SK-N-SH treated with all-trans-retinoic acid at 6 μM for 48 hours (cell line): ENCODE results near the gene RTRAF.

Experiments used
- ATAC-seq: fragments of 200-7000 bp; cut with Tn5 transposase; 3 replicates; pipeline ENCODE4 v1.9.1; 2020; ENCODE audit warnings: mild to moderate bottlenecking, moderate library complexity
- ARNTL ChIP-seq: fragments of 450-650 bp; formaldehyde crosslinking; IDR thresholded peaks from 2 replicates; pipeline ENCODE4 v1.5.0; 2020; ENCODE audit warnings: low read depth, mild to moderate bottlenecking, moderate library complexity, borderline replicate concordance
- BACH2 ChIP-seq: fragments of 250-450 bp; sonication (Bioruptor Pico); IDR thresholded peaks from 2 replicates; pipeline ENCODE4 v1.9.0; 2021; ENCODE audit warnings: mild to moderate bottlenecking, borderline replicate concordance
- CREB5 ChIP-seq: fragments of 250-450 bp; sonication (Bioruptor Pico); IDR thresholded peaks from 2 replicates; pipeline ENCODE4 v1.5.1; 2020; ENCODE audit warnings: low read depth, mild to moderate bottlenecking, moderate library complexity
- CSRNP3 ChIP-seq: fragments of 250-450 bp; sonication (Bioruptor Pico); IDR thresholded peaks from 2 replicates; pipeline ENCODE4 v1.5.1; 2021; ENCODE audit warnings: mild to moderate bottlenecking, moderate library complexity
- ESRRG ChIP-seq: fragments of 250-450 bp; sonication (Bioruptor Pico); IDR thresholded peaks from 2 replicates; pipeline ENCODE4 v1.6.1; 2021; ENCODE audit warnings: mild to moderate bottlenecking
- GLIS3 ChIP-seq: fragments of 250-450 bp; sonication (Bioruptor Pico); IDR thresholded peaks from 2 replicates; pipeline ENCODE4 v1.5.0; 2020; ENCODE audit warnings: mild to moderate bottlenecking, moderate library complexity
- ISL1 ChIP-seq: fragments of 250-450 bp; sonication (Bioruptor Pico); IDR thresholded peaks from 2 replicates; pipeline ENCODE4 v2.1.2; 2022; ENCODE audit warnings: mild to moderate bottlenecking, moderate library complexity
- OSR1 ChIP-seq: fragments of 250-450 bp; sonication (Bioruptor Pico); IDR thresholded peaks from 2 replicates; pipeline ENCODE4 v1.8.0; 2022; ENCODE audit warnings: moderate library complexity, mild to moderate bottlenecking, inconsistent platforms
- PATZ1 ChIP-seq: fragments of 250-450 bp; sonication (Bioruptor Pico); IDR thresholded peaks from 2 replicates; pipeline ENCODE4 v1.8.0; 2020; ENCODE audit warnings: mild to moderate bottlenecking, moderate library complexity, borderline replicate concordance
- POU6F1 ChIP-seq: fragments of 250-450 bp; sonication (Bioruptor Pico); IDR thresholded peaks from 2 replicates; pipeline ENCODE4 v1.8.0; 2021; ENCODE audit warnings: low read depth, mild to moderate bottlenecking, moderate library complexity, borderline replicate concordance
- PPARA ChIP-seq: fragments of 250-450 bp; sonication (Bioruptor Pico); IDR thresholded peaks from 2 replicates; pipeline ENCODE4 v1.5.0; 2020; ENCODE audit warnings: mild to moderate bottlenecking, borderline replicate concordance
- RARB ChIP-seq: fragments of 250-450 bp; sonication (Bioruptor Pico); IDR thresholded peaks from 2 replicates; pipeline ENCODE4 v1.8.0; 2021; ENCODE audit warnings: mild to moderate bottlenecking, moderate library complexity
- SNAI2 ChIP-seq: fragments of 250-450 bp; sonication (Bioruptor Pico); IDR thresholded peaks from 2 replicates; pipeline ENCODE4 v1.5.0; 2020; ENCODE audit warnings: mild to moderate bottlenecking, moderate library complexity
- TCF4 ChIP-seq: fragments of 250-450 bp; sonication (Bioruptor Pico); IDR thresholded peaks from 2 replicates; pipeline ENCODE4 v1.8.0; 2021; ENCODE audit warnings: mild to moderate bottlenecking, moderate library complexity, borderline replicate concordance
- TOX ChIP-seq: fragments of 250-450 bp; sonication (Bioruptor Pico); IDR thresholded peaks from 2 replicates; pipeline ENCODE4 v1.8.0; 2021; ENCODE audit warnings: mild to moderate bottlenecking, moderate library complexity, borderline replicate concordance
- TSHZ2 ChIP-seq: fragments of 250-450 bp; sonication (Bioruptor Pico); IDR thresholded peaks from 2 replicates; pipeline ENCODE4 v1.5.0; 2020; ENCODE audit warnings: mild to moderate bottlenecking, moderate library complexity
- ZC3H10 ChIP-seq: fragments of 250-450 bp; sonication (Bioruptor Pico); IDR thresholded peaks from 2 replicates; pipeline ENCODE4 v1.5.1; 2021; ENCODE audit warnings: mild to moderate bottlenecking, moderate library complexity
- ZFP3 ChIP-seq: fragments of 250-450 bp; sonication (Bioruptor Pico); IDR thresholded peaks from 2 replicates; pipeline ENCODE4 v1.5.0; 2020; ENCODE audit warnings: mild to moderate bottlenecking, moderate library complexity
- ZFP30 ChIP-seq: fragments of 450-650 bp; formaldehyde crosslinking; IDR thresholded peaks from 2 replicates; pipeline ENCODE4 v1.5.0; 2022; ENCODE audit warnings: mild to moderate bottlenecking, moderate library complexity
- ZNF565 ChIP-seq: fragments of 450-650 bp; formaldehyde crosslinking; conservative IDR thresholded peaks from 2 replicates; pipeline ENCODE4 v1.5.0; 2020; ENCODE audit warnings: low read depth, mild to moderate bottlenecking, moderate library complexity
- ZNF70 ChIP-seq: fragments of 450-650 bp; formaldehyde crosslinking; IDR thresholded peaks from 2 replicates; pipeline ENCODE4 v1.5.0; 2020; ENCODE audit warnings: mild to moderate bottlenecking, moderate library complexity
- ZNF8 ChIP-seq: fragments of 450-650 bp; formaldehyde crosslinking; IDR thresholded peaks from 2 replicates; pipeline ENCODE4 v1.5.0; 2020; ENCODE audit warnings: mild to moderate bottlenecking, moderate library complexity

The RTRAF gene

GRCh38 chr14:52026017-52026660 lies 36.8 kb downstream of the RTRAF start:
- ATAC-seq, result no peak

GRCh38 chr14:52026901-52027300 lies 37.6 kb downstream of the RTRAF start:
- no peak for ATAC-seq
- no peak for TF ChIP-seq ZNF70
- no peak for TF ChIP-seq RARB (CRISPR knock-in tag)
- TF ChIP-seq CSRNP3 (CRISPR knock-in tag), result no peak
- TF ChIP-seq TCF4, result no peak
- TF ChIP-seq POU6F1 (CRISPR knock-in tag), result no peak
- no peak for TF ChIP-seq ZFP30 (CRISPR knock-in tag)
- no peak for TF ChIP-seq OSR1 (CRISPR knock-in tag)
- TF ChIP-seq PATZ1, result no peak

More at GRCh38 chr14:52026017-52026660, 36.8 kb downstream of the RTRAF start:
- TF ChIP-seq ZNF70 (no peak), ZC3H10 (CRISPR knock-in tag) (no peak), ZFP30 (CRISPR knock-in tag) (no peak), TOX (CRISPR knock-in tag) (no peak), BACH2 (CRISPR knock-in tag) (no peak), TCF4 (no peak), OSR1 (CRISPR knock-in tag) (no peak), GLIS3 (no peak), TSHZ2 (CRISPR knock-in tag) (no peak), ISL1 (CRISPR knock-in tag) (no peak), ZFP3 (no peak), ZNF565 (no peak), PATZ1 (no peak), ZNF8 (CRISPR knock-in tag) (no peak), POU6F1 (CRISPR knock-in tag) (no peak), SNAI2 (CRISPR knock-in tag) (no peak), ARNTL (CRISPR knock-in tag) (no peak), CREB5 (CRISPR knock-in tag) (no peak), ESRRG (no peak), PPARA (CRISPR knock-in tag) (no peak)
- TF ChIP-seq, all 23 proteins: peak for 0
